ENCODE measurements around the gene CCDC6. TPM values are rescaled to one million over a fixed set of nuclear protein-coding genes. Genes with fewer than 3 reads are reported as not detected.

Gene CCDC6
- total RNA-seq, 1 experiment from 2014 or later, result 50.9 TPM

- H3K9ac ChIP-seq (ENCODE audit: low read length), result no peak overlapping the region
- peaks cover 39% of the 10 kb centered on the region for H3K36me3 ChIP-seq (ENCODE audit: insufficient read depth, low read length)
- no peaks in the 10 kb centered on the region for H3K9me2 ChIP-seq (replicated peaks; ENCODE audit: insufficient read depth, low read length)
- no peak overlapping the region for H2AFZ ChIP-seq (ENCODE audit: low read length)
- DNase-seq, result no peak
- no peak overlapping the region for H3K4me3 ChIP-seq (ENCODE audit: low read length)
- peaks cover 28% of the 10 kb centered on the region for H3K4me1 ChIP-seq (ENCODE audit: low read length)
- peak overlapping the region; percentile 52 for H3K4me2 ChIP-seq (ENCODE audit: low read depth, low read length, poor library complexity, severe bottlenecking)
- peak overlapping the region; percentile 35; the same call in 1 of the 2 replicates for H3K27ac ChIP-seq (ENCODE audit: low read length)
- no peaks in the 10 kb centered on the region for H3K9me3 ChIP-seq (ENCODE audit: low read length)
- H3K27me3 ChIP-seq (ENCODE audit: low read length), result no peaks in the 10 kb centered on the region
- H4K20me1 ChIP-seq (ENCODE audit: insufficient read depth, low read depth, low read length), result no peaks in the 10 kb centered on the region
- peaks cover 99% of the 10 kb centered on the region for H3K79me2 ChIP-seq (ENCODE audit: low read length)
These were observed 53.7 kb downstream of the CCDC6 start for GRCh38 chr10:59852670-59853069.

- peaks cover 38% of the 10 kb centered on the region; the same call in 1 of the 2 replicates for H3K36me3 ChIP-seq (ENCODE audit: insufficient read depth, low read length)
- no peaks in the 10 kb centered on the region for H3K27me3 ChIP-seq (ENCODE audit: low read length)
- H3K79me2 ChIP-seq (ENCODE audit: low read length), result peaks cover 94% of the 10 kb centered on the region
- no peak overlapping the region for H3K4me2 ChIP-seq (ENCODE audit: low read depth, low read length, poor library complexity, severe bottlenecking)
- H2AFZ ChIP-seq (ENCODE audit: low read length), result no peak overlapping the region
- no peak for DNase-seq
- no peaks in the 10 kb centered on the region for H4K20me1 ChIP-seq (ENCODE audit: insufficient read depth, low read depth, low read length)
- no peak overlapping the region for H3K4me3 ChIP-seq (ENCODE audit: low read length)
- no peak overlapping the region for H3K9ac ChIP-seq (ENCODE audit: low read length)
- H3K9me3 ChIP-seq (ENCODE audit: low read length), result no peaks in the 10 kb centered on the region
- H3K9me2 ChIP-seq (replicated peaks; ENCODE audit: insufficient read depth, low read length), result no peaks in the 10 kb centered on the region
- H3K4me1 ChIP-seq (ENCODE audit: low read length), result peaks cover 28% of the 10 kb centered on the region
- no peak overlapping the region for H3K27ac ChIP-seq (ENCODE audit: low read length)
These were observed 54.5 kb downstream of the CCDC6 start for GRCh38 chr10:59851864-59852263.

- H3K9me3 ChIP-seq (ENCODE audit: low read length), result no peaks in the 10 kb centered on the region
- peaks cover 54% of the 10 kb centered on the region for H3K36me3 ChIP-seq (ENCODE audit: insufficient read depth, low read length)
- no peak overlapping the region for H3K4me3 ChIP-seq (ENCODE audit: low read length)
- H2AFZ ChIP-seq (ENCODE audit: low read length), result no peak overlapping the region
- no peaks in the 10 kb centered on the region for H3K27me3 ChIP-seq (ENCODE audit: low read length)
- DNase-seq, result no peak
- peaks cover 9% of the 10 kb centered on the region for H3K4me1 ChIP-seq (ENCODE audit: low read length)
- no peaks in the 10 kb centered on the region for H3K9me2 ChIP-seq (replicated peaks; ENCODE audit: insufficient read depth, low read length)
- H3K27ac ChIP-seq (ENCODE audit: low read length), result no peak overlapping the region
- H3K9ac ChIP-seq (ENCODE audit: low read length), result no peak overlapping the region
- H3K4me2 ChIP-seq (ENCODE audit: low read depth, low read length, poor library complexity, severe bottlenecking), result no peak overlapping the region
- peaks cover 89% of the 10 kb centered on the region for H3K79me2 ChIP-seq (ENCODE audit: low read length)
- no peaks in the 10 kb centered on the region for H4K20me1 ChIP-seq (ENCODE audit: insufficient read depth, low read depth, low read length)
These were observed 58.5 kb downstream of the CCDC6 start for GRCh38 chr10:59847888-59848287.

- H3K4me2 ChIP-seq (ENCODE audit: low read depth, low read length, poor library complexity, severe bottlenecking), result no peak overlapping the region
- H3K4me1 ChIP-seq (ENCODE audit: low read length), result peaks cover 3% of the 10 kb centered on the region
- no peaks in the 10 kb centered on the region for H3K27me3 ChIP-seq (ENCODE audit: low read length)
- H4K20me1 ChIP-seq (ENCODE audit: insufficient read depth, low read depth, low read length), result no peaks in the 10 kb centered on the region
- no peak overlapping the region for H3K27ac ChIP-seq (ENCODE audit: low read length)
- H3K9ac ChIP-seq (ENCODE audit: low read length), result no peak overlapping the region
- no peak overlapping the region for H2AFZ ChIP-seq (ENCODE audit: low read length)
- peaks cover 54% of the 10 kb centered on the region for H3K36me3 ChIP-seq (ENCODE audit: insufficient read depth, low read length)
- H3K79me2 ChIP-seq (ENCODE audit: low read length), result peaks cover 85% of the 10 kb centered on the region
- no peak overlapping the region for H3K4me3 ChIP-seq (ENCODE audit: low read length)
- H3K9me3 ChIP-seq (ENCODE audit: low read length), result no peaks in the 10 kb centered on the region
- no peaks in the 10 kb centered on the region for H3K9me2 ChIP-seq (replicated peaks; ENCODE audit: insufficient read depth, low read length)
- DNase-seq, result no peak
These were observed 59.0 kb downstream of the CCDC6 start for GRCh38 chr10:59847326-59847725.

GRCh38 chr10:59844436-59844835 is 61.9 kb downstream of the CCDC6 start:
- Histone ChIP-seq H3K36me3 (ENCODE audit: insufficient read depth, low read length) (peaks cover 30% of the 10 kb centered on the region), H3K4me3 (ENCODE audit: low read length) (no peak overlapping the region), H3K9ac (ENCODE audit: low read length) (no peak overlapping the region), H3K9me3 (ENCODE audit: low read length) (no peaks in the 10 kb centered on the region), H3K4me1 (ENCODE audit: low read length) (0 out of 2 replicates have a peak, but pooled peaks cover 3% of the 10 kb centered on the region), H3K27ac (ENCODE audit: low read length) (no peak overlapping the region), H4K20me1 (ENCODE audit: insufficient read depth, low read depth, low read length) (no peaks in the 10 kb centered on the region), H3K4me2 (ENCODE audit: low read depth, low read length, poor library complexity, severe bottlenecking) (no peak overlapping the region), H3K79me2 (ENCODE audit: low read length) (peaks cover 78% of the 10 kb centered on the region), H3K9me2 (replicated peaks; ENCODE audit: insufficient read depth, low read length) (no peaks in the 10 kb centered on the region), H3K27me3 (ENCODE audit: low read length) (no peaks in the 10 kb centered on the region), H2AFZ (ENCODE audit: low read length) (no peak overlapping the region)
- no peak for DNase-seq

- peaks cover 24% of the 10 kb centered on the region for H3K36me3 ChIP-seq (ENCODE audit: insufficient read depth, low read length)
- H3K27ac ChIP-seq (ENCODE audit: low read length), result no peak overlapping the region
- H2AFZ ChIP-seq (ENCODE audit: low read length), result no peak overlapping the region
- no peaks in the 10 kb centered on the region for H3K9me3 ChIP-seq (ENCODE audit: low read length)
- H3K79me2 ChIP-seq (ENCODE audit: low read length), result peaks cover 78% of the 10 kb centered on the region
- no peaks in the 10 kb centered on the region for H3K27me3 ChIP-seq (ENCODE audit: low read length)
- no peak overlapping the region for H3K4me2 ChIP-seq (ENCODE audit: low read depth, low read length, poor library complexity, severe bottlenecking)
- no peak overlapping the region for H3K9ac ChIP-seq (ENCODE audit: low read length)
- no peaks in the 10 kb centered on the region for H3K9me2 ChIP-seq (replicated peaks; ENCODE audit: insufficient read depth, low read length)
- H3K4me3 ChIP-seq (ENCODE audit: low read length), result no peak overlapping the region
- H3K4me1 ChIP-seq (ENCODE audit: low read length), result peaks cover 7% of the 10 kb centered on the region
- H4K20me1 ChIP-seq (ENCODE audit: insufficient read depth, low read depth, low read length), result no peaks in the 10 kb centered on the region
- no peak for DNase-seq
These were observed 62.6 kb downstream of the CCDC6 start for GRCh38 chr10:59843748-59844147.

GRCh38 chr10:59839576-59839975 is 66.8 kb downstream of the CCDC6 start:
- no peak for DNase-seq
- Histone ChIP-seq H3K9me2 (replicated peaks; ENCODE audit: insufficient read depth, low read length) (no peaks in the 10 kb centered on the region), H3K79me2 (ENCODE audit: low read length) (peaks cover 84% of the 10 kb centered on the region)

GRCh38 chr10:59838085-59838789 is 68.1 kb downstream of the CCDC6 start:
- no peak overlapping the region for H3K4me3 ChIP-seq (ENCODE audit: low read length)
- H4K20me1 ChIP-seq (ENCODE audit: insufficient read depth, low read depth, low read length), result no peaks in the 10 kb centered on the region
- no peaks in the 10 kb centered on the region for H3K9me3 ChIP-seq (ENCODE audit: low read length)
- no peaks in the 10 kb centered on the region for H3K27me3 ChIP-seq (ENCODE audit: low read length)
- no peak for DNase-seq
- H3K36me3 ChIP-seq (ENCODE audit: insufficient read depth, low read length), result peaks cover 3% of the 10 kb centered on the region
- H3K4me2 ChIP-seq (ENCODE audit: low read depth, low read length, poor library complexity, severe bottlenecking), result no peak overlapping the region
- H3K9me2 ChIP-seq (replicated peaks; ENCODE audit: insufficient read depth, low read length), result no peaks in the 10 kb centered on the region
- H3K27ac ChIP-seq (ENCODE audit: low read length), result peak overlapping the region; percentile 43
- peak overlapping the region; percentile 4; the same call in 1 of the 2 replicates for H3K9ac ChIP-seq (ENCODE audit: low read length)
- H3K4me1 ChIP-seq (ENCODE audit: low read length), result peaks cover 57% of the 10 kb centered on the region
- peaks cover 86% of the 10 kb centered on the region for H3K79me2 ChIP-seq (ENCODE audit: low read length)
- H2AFZ ChIP-seq (ENCODE audit: low read length), result no peak overlapping the region

More at GRCh38 chr10:59839576-59839975, 66.8 kb downstream of the CCDC6 start:
- H3K9me3 ChIP-seq (ENCODE audit: low read length), result no peaks in the 10 kb centered on the region
- H3K27ac ChIP-seq (ENCODE audit: low read length), result no peak overlapping the region
- H3K36me3 ChIP-seq (ENCODE audit: insufficient read depth, low read length), result peaks cover 12% of the 10 kb centered on the region
- peaks cover 47% of the 10 kb centered on the region for H3K4me1 ChIP-seq (ENCODE audit: low read length)
- H4K20me1 ChIP-seq (ENCODE audit: insufficient read depth, low read depth, low read length), result no peaks in the 10 kb centered on the region
- no peak overlapping the region for H3K4me3 ChIP-seq (ENCODE audit: low read length)
- no peaks in the 10 kb centered on the region for H3K27me3 ChIP-seq (ENCODE audit: low read length)
- H3K4me2 ChIP-seq (ENCODE audit: low read depth, low read length, poor library complexity, severe bottlenecking), result no peak overlapping the region
- H2AFZ ChIP-seq (ENCODE audit: low read length), result no peak overlapping the region
- no peak overlapping the region for H3K9ac ChIP-seq (ENCODE audit: low read length)

All from Karpas-422 (cell line).